ENCODE measurements around the gene DNAJC10.
"Not testable (repeated sequence)": the region's sequence is repeated elsewhere in the genome, so short reads cannot be mapped to it uniquely, and the experiment has no call there.

DNAJC10 gene

DNA sequence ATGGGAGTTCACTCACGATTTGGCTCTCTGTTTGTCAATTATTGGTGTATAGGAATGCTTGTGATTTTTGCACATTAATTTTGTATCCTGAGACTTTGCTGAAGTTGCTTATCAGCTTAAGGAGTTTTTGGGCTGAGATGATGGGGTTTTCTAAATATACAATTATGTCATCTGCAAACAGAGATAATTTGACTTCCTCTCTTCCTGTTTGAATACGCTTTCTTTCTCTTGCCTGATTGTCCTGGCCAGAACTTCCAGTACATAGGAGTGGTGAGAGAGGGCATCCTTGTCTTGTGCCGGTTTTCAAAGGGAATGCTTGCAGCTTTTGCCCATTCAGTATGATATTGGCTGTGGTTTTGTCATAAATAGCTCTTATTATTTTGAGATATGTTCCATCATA lies 66.6 kb downstream of the DNAJC10 start:
- DNase-seq (ENCODE audit: low read depth in 1 of 2, low spot score in 1 of 2) = not testable (repeated sequence)

DNA sequence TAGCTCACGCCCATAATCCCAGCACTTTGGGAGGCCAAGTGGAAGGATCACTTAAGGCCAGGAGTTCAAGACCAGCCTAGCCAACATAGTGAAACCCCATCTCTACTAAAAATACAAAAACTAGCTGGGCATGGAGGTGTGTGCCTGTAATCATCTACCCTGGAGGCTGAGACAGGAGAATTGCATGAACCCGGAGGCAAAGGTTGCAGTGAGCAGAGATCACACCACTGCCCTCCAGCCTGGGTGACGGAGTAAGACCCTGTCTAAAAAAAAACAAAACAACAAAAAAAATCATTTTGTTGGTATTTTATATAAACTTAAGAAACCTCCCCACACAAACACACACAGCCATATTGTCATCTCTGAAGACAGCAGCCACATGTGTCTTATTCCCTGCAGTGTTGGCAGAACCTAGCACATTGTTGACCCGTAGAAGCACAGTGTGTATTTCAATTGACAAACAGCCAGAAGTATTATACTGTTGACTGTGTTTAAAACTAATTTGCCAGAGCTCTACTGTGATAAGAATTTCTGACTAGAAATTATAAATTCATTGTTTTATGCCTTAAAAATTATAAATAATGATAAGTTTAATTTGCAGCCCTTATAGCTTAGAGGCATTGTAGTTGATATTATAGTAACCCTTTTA lies 68.1 kb downstream of the DNAJC10 start:
- no peak for DNase-seq (ENCODE audit: low read depth in 1 of 2, low spot score in 1 of 2)

DNA sequence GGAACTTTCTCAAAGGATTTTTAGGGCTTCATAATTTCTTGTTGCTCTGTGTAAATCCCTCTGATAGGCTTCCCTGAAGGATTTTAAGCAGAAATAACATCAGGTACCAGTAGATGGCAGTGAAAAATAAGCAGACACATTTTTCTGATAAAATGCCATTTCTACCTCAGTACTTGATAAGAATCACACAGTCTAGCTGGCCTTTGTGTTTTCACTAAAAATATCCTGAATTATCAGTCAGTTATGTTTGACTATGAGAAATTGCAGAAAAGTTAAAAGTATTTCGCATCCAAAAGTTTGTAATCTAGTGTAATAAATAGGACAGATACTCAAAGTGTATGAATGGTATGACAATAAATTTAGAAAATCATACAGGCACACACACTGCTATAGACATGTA lies 68.7 kb downstream of the DNAJC10 start:
- DNase-seq (ENCODE audit: low read depth in 1 of 2, low spot score in 1 of 2) = no peak

DNA sequence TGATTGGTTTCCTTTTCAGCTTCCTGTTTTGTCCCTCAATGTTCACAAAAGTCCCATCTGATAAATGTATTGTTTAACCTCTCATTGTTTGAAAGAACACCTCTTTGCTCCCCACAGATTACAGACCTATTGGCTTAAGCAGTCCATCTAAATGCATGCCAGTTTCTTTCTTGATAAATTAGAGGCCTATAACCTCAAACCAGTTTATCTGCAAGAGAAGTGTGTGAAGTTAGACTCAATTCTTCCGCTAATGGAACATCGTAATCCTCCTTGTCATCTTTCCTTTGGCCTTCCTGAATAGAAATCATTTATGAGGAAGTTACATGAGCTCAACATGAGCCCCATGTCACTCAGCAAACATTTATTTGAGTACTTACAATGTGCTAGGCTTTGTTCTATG lies 76.4 kb downstream of the DNAJC10 start:
- DNase-seq (ENCODE audit: low read depth in 1 of 2, low spot score in 1 of 2) = no peak

DNA sequence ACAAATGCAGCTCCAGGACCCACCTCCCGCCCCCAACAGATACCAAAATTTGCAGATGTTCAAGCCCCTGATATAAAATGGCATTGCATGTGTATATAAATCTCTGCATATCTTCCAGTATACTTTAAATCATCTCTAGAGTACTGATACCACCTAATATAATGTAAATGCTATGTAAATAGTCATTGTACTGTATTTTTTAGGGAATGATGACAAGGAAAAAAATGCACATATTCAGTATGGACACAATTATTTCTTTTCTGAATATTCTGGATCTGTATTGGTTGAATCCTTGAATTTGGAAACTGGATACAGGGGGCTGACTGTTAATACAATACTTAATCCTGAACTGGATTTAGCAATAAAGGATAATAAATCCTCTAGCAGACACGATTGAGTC lies 82.7 kb downstream of the DNAJC10 start:
- DNase-seq (ENCODE audit: low read depth in 1 of 2, low spot score in 1 of 2) = no peak

DNA sequence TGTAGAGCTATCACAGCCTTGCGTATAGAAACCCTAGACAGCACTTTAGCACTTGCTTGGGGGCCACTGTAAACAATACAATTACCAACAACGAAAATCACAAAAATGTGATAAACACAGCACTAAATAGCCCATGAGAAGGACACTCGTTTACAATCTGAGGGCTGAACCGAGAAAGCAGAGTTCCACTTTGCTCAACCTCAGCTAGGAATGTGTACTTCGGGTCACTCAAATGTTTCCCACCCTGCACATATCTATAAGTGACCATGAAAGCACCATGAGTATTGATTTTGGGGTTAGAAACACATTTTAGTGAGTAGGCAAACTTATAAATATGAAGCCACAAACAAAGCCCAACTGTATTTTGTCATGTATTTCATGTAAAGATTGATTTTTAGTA lies 88.1 kb downstream of the DNAJC10 start:
- no peak for DNase-seq (ENCODE audit: low read depth in 1 of 2, low spot score in 1 of 2)

DNA sequence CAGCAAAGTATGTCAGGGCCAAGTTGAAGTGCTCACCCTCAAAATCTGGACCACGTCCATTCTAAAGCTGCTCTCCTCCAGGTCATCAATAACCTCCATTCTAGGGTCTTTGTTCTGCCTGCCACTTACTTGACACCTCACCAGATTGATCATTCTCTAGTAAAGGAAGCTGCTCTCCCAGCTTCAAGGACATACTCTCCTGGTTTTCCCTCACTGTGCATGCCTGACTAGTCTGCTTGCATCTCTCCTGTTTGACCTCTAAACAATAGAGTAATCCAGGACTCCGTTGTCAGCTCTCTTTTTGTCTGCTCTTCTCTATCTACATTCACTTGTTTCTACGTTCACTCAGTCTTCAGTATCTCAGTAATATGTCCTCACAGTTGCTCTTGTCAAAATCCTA lies 91.3 kb downstream of the DNAJC10 start:
- DNase-seq (ENCODE audit: low read depth in 1 of 2, low spot score in 1 of 2) = no peak

DNA sequence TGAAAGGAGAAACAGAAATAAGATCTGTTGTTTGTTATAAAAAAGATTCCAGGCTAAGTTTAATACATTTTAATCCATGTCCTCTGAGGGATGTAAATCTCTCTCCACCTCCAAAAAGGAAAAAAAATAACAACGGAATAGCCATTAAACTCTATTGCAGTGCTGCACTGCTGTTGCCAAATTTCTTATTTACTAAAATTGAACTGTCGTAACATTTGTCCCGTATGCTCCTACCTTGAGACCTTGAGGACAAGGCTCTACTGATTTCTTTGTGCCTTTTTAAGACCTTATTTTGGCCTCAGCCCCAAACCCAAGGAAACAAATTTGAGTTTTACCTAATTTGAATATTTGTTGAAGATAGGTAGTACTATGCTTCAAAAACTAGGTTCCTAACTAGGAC lies 94.0 kb downstream of the DNAJC10 start:
- no peak for DNase-seq (ENCODE audit: low read depth in 1 of 2, low spot score in 1 of 2)

DNA sequence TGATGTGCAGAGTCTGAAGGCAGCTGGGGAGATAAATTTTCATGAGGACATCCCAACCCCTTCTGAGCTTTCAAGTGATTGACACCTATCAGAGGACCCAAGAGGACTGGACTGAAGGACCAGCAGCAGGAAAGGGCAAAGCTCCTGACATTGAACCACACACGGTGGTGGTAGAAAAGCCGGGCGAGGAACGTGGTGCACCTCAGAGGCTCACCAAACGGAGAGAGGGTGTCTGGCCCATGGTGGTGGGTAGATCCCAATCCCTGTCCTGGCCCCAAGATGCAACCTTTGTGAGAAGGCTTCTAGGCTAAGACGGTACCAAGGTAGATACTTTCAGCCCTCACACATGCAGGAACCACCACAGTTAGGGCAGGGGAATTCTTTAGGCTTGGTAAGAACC lies 98.3 kb downstream of the DNAJC10 start:
- DNase-seq (ENCODE audit: low read depth in 1 of 2, low spot score in 1 of 2) = no peak

DNA sequence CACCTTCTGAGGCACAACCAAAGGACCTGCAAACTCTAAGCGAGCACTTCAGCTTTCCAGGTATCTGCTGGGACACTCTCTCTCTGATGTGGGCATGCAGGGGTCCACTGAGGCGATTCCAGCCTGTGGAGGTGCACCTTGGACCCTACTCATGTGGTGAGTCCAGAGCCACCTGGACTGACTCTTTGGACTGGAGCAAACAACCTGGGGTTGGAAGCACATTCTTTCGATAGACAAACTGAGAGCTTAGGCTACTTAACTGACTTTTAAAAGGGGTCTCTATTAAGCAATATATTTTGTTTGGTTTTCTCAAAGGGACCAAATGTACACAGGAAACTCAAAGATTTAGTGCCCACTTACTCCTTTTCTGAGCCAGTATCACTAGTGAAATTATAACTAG lies 98.7 kb downstream of the DNAJC10 start:
- DNase-seq (ENCODE audit: low read depth in 1 of 2, low spot score in 1 of 2) = no peak

DNA sequence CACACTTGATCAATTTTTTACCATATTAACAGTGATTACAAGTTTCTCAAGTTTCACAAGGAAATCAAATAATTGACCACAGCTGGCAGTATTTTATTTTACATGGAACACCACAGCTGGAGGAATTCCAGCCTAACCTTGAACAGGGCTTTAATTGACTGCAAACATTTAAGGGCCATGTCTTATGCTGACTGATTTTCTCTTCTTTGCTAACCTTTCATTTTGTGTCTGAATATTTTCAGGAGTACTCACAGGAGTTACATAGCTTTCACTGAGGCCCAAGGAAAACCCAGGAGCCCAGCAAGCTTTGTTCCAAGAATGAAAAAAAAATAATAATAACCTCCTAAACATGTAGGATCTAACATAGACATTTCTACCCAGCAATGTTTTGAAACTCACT lies 100.8 kb downstream of the DNAJC10 start:
- no peak for DNase-seq (ENCODE audit: low read depth in 1 of 2, low spot score in 1 of 2)

DNA sequence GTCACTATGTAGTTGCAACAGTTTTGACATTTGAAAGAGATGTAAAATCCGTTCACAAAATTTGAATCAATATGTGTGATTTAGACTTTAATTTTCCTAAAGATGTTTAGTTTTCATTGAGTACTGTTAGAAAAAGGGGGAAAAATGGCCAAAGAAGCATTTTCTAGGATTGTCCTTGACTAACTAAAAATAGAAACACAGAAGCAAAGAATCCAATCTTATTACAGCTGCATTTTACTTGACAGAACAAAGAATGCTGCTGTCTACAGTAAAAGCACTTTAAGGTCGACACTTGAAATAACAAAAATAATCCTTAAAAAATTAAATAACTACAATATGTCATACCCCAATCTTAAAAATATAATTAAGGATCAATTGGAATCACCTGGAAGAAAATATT lies 101.5 kb downstream of the DNAJC10 start:
- DNase-seq (ENCODE audit: low read depth in 1 of 2, low spot score in 1 of 2) = no peak

DNA sequence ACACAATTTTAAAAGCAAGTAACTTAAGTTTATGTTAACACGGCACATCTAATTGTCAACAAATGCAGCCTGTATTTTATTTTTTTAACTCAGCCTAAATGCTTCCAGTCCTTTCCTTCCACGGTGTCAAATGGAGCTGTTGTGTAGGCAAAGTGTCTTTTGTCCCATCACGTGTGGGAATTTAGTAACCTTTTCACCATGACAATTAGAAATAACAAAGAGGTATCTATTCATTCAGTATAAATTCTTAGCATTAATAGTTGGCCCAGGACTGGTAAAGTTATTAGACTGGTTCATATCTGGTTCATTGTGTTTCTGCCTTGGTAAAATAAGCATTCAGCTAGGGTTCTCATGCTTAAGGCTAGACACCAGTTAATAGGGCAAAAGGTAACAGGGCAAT lies 102.4 kb downstream of the DNAJC10 start:
- no peak for DNase-seq (ENCODE audit: low read depth in 1 of 2, low spot score in 1 of 2)

DNA sequence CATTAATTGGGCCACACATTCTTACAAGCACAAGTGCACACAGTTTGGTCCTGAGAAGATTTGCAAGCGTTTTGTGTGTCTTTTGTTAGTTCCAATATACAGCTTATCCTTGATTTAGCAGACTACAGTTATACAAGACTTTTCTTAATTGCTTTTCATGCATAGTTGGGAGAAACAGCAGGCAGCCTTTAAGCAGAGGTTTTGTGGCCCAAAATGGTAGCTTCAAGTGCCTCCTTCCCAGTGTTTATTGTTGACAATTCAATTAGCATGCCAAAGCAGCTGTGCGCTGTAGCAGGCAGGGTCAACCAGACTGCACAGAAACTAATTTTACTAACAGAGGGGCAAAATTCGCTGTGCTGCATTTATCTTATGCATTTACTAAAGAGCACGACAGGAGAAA lies 102.9 kb downstream of the DNAJC10 start:
- DNase-seq (ENCODE audit: low read depth in 1 of 2, low spot score in 1 of 2) = no peak

DNA sequence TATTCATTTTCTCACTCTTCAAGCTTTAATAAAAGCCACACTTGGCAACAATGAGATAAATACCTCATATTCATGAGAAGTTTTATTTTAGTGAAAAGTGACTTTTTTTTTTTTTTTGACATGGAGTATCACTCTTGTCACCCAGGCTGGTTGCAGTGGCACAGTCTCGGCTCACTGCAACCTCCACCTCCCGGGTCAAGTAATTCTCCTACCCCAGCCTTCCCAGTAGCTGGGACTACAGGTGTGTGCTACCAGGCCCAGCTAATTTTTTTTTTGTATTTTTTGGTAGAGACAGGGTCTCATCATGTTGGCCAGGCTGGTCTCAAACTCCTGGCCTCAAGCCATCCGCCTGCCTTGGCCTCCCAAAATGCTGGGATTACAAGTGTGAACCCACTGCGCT lies 103.4 kb downstream of the DNAJC10 start:
- no peak for DNase-seq (ENCODE audit: low read depth in 1 of 2, low spot score in 1 of 2)

DNA sequence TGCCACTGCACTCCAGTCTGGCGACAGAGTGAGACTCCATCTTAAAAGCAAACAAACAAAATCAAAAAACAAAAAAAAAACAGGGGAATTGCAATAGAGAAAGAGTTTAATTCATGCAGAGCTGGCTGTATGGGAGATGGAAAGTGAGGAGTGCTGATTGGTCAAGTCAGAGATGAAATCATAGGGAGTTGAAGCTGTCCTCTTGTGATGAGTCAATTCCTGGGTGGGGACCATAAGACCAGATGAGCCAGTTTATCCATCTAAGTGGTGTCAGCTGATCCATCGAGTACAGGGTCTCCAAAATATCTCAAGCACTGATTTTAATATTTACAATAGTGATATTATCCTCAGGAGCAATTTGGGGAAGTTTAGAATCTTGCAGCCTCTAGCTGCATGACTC lies 105.1 kb downstream of the DNAJC10 start:
- DNase-seq (ENCODE audit: low read depth in 1 of 2, low spot score in 1 of 2) = no peak

DNA sequence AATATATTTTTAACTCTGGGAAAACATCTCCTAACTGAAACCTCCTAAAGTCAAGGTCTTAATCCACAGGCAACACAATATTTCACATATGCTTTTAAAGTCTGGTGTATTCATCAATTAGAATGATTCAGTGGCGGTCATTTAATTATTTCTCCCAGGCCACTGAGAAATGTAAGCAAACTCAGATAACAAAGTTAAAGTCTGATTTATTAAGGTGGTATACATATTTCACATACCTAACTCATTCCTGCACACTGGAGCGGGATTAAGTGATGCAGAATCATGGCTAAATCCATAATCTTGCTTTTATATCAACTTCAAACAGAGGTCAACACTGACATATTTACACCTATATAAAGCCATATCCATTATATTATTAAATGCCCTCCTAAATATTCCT lies 106.7 kb downstream of the DNAJC10 start:
- no peak for DNase-seq (ENCODE audit: low read depth in 1 of 2, low spot score in 1 of 2)

DNA sequence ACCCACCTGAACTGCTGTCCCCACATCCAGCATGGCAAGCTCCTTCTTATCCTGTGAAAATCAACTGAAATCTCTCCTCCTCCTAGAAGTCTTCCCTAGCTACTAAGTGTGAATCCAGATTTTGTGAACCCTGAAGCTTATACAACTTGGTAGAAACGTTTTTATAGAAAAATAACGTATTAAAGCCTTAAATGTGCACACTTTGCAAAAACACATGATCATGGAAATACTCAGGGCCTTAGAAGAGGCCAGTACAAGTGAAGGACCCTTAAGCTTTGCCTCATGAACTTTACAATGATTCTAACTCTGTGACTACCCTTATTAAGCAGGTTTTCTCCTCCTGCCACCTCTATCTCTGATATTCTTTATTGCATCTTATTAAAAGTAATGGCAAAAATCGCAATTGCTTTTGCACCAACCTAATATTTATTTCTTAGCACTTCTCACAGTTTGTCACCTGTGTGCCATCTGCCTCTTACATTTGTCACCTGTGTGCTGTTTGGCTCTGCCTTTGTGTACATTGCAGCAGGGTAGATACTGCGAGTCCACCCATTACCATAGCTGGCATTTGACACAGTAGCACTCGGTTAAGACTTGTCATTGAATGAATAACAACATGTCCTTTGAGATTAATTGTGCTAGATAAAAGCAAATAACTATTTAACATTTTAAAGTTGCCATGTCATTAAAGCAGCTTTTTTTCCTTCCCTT lies 108.2 kb downstream of the DNAJC10 start:
- DNase-seq (ENCODE audit: low read depth in 1 of 2, low spot score in 1 of 2) = no peak

DNA sequence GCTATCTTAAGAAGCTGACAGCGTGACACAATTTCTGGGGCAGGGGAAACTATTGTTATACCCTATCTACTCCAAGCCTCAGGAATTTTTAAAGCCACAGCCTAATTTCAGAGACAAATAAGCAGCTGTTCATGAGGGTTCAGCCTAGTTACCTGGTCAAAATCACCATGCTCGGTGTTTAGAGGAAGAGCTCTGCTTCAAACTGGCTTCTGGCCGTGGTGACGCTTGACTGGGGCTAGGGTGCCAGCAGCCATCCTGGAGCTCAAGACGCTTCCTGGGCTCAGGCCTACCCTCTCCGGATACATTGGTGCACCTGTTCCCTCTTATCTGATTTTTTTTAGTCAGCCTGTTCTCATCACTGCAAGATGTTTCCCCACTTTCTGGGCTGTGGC lies 108.7 kb downstream of the DNAJC10 start:
- no peak for DNase-seq (ENCODE audit: low read depth in 1 of 2, low spot score in 1 of 2)

DNA sequence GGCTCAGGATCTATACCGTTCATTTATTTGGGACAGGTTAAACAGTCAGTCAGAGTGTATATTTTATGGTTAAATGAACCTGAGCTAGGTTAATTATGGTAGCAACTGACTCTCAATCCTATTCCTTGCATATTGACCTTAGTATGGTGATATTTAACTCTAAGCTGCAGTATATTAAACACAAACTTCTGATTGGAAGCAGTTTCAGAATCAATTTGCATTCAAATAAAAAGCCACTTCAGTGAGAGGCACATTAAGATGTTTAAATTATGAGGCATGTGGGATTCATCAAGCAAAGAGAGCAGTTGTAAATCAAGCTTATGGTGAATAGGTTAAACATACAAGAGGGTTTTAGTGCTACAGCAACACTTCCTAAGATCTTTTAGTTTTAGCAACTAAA lies 110.0 kb downstream of the DNAJC10 start:
- DNase-seq (ENCODE audit: low read depth in 1 of 2, low spot score in 1 of 2) = no peak

DNA sequence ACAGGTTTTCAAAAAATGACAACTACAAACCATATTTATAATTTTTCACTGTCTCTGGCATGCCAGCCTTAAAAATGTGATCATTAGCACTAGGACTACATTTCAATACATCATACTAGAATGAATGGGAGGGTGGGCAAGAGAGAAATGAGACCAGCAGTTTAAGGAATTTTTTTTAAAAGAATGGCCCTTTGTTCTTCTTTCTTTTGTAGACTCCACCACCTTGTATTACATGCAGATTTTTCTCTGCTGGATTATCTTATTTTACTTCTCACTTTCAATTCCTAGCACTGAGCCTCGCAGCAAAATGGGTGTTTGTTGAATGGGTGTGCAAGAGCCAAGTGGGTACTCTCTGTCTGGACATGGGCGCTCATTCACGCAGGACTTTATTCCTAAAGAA lies 110.4 kb downstream of the DNAJC10 start:
- no peak for DNase-seq (ENCODE audit: low read depth in 1 of 2, low spot score in 1 of 2)

DNA sequence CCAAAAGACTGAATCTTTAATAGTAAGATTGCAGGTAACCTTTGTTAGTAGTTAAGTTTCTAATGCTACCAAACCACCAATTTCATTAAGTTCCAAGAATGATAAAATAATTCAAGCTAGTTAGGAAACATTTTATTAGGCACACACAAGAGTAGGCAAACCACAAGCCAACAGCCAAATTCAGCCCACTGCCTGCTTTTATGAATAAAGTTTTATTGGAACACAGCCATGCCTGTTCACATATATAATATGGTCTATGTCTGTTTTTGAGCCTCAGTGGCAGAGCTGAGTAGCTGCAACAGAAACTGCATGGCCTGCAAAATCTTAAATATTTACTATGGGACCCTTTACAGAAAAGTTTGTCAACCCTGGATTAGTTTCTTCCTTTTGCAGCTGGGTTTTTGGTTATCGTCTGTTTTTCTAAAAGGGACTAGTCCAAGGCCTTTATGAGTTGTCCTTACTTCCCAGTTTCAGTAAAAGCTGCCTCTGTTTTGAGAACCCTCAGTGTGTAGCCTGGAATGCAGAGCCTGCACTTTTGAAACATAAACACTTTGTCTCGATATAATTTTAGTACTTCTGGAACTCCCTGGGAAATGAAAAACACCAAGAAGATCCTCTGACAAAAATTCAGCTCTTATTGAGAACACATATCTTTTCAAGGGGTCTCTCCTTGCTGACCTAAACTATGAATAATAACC lies 111.3 kb downstream of the DNAJC10 start:
- DNase-seq (ENCODE audit: low read depth in 1 of 2, low spot score in 1 of 2) = no peak

DNA sequence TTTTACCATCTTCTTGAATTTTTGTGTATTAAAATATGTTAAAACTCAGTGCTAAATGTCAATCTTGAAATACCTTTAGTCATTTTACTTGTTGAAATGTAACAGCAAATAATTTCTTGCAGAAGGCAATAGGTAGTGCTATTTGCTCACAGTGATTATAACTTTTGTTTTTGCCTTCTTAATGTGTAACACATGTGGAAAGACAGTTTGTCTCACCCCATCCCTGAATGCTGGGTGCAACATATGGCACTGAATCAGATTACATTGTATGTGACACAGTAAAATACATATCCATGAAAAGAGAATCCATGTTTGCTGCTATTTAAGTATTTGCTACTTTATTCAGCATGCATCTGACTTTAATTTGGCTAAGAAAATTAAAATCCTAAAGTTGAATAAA lies 115.0 kb downstream of the DNAJC10 start:
- no peak for DNase-seq (ENCODE audit: low read depth in 1 of 2, low spot score in 1 of 2)
